Hematopoietic multipotent progenitor cell treated with erythropoietin and hydrocortisone succinate and interleukin-3 and kit ligand, for 8 days (in vitro differentiated cells): ENCODE results near the gene SNAP47.
A peak's percentile ranks its signal among the peaks of the same experiment; 100 is the strongest.

Experiments
- DNase-seq: peaks from one replicate; pipeline ENCODE4 v3.0.0-alpha.2; 2015

SNAP47 gene

DNA sequence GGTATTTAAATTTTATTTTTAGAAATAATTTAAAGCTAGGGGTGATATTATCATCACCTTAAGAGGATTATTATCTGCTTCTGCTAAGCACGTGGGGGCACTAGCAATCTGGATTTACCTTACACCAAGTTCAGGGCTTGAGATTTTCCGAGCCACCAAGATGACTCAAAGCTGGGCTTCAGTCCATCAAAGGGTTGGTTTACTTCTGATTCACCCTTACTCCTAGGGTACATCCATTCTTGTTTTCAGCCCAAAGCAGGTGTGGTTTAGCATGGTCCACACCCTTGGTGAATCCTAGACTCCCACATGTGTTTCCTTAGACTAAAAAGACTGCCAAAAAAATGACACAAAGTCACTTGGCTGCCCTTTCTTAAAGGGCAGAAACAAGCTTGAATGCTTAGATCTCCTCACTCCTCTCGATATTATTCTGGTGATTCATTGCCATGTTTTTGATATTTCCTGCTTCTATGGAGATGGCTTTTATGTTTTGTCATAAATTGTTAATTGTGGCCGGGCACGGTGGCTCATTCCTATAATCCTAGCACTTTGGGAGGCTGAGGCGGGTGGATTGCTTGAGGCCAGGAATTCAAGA is 70.5 kb downstream of the SNAP47 start:
- no peak for DNase-seq

DNA sequence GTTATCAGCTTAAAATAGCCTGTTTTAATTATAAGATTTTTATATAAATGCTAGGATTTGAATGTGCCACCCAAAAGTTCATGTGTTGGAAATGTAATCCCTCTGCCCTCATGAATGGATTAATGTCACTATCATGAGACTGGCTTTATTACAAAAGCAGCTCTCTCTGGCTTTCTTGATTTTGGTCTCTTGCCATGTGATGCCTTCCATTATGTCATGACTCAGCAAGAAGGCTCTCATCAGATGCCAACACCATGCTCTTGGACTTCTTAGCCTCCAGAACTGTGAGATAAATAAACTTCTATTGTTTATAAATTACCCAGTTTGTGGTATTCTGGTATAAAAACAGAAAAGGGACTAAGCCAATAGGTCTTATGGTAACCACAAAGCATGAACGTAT is 73.3 kb downstream of the SNAP47 start:
- DNase-seq = peak; percentile 8

DNA sequence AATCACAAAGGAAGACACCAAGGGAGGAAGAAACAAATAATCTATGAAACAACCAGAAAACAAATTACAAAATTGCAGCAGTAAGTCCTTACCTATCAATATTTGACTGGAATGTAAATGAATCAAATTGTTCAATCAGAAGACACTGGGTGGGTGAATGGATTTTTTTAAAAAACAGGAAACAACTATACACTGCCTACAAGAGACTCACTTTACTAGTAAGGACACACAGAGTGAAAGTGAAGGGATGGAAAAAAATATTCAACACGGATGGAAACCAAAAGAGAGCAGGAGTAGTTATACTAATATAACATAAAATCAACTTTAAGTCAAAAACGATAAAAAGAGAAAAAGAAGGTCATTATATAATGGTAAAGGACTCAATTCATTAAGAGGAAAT is 73.8 kb downstream of the SNAP47 start:
- DNase-seq = no peak

GRCh38 chr1:227813962-227814361 is 78.7 kb downstream of the SNAP47 start:
- no peak for DNase-seq

DNA sequence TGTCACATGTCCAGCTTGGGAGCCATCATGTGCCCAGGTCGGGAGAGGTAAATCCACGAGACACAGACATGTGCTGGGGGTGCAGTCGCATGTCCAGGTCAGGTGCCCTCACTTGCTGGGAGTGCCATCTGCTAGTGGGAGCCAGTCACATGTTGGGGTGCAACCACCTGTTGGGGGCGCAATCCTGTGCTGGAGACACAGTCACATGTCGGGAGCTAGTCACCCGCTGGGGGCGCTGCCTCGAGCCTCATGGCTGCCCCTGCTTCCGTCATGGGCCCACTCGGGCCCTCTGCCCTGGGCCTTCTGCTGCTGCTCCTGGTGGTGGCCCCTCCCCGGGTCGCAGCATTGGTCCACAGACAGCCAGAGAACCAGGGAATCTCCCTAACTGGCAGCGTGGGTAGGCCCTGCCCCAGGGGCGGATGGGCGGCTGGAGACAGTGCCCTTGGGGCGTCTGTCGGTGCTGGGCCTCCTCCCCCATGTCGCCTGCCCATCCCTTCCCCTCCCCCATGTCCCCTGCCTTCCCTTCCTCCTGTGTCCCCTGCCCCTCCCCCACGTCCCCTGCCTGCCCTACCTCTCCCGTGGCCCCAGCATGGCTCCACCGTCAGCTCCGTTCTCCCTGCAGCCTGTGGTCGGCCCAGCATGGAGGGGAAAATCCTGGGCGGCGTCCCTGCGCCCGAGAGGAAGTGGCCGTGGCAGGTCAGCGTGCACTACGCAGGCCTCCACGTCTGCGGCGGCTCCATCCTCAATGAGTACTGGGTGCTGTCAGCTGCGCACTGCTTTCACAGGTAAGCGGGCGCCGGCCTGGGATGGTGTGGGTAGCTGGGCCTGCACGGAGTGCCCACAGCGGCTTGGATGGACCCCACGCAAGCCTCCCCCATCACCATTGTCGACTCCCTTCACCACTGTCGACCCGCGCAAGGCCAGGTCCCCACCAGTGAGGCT is 80.5 kb downstream of the SNAP47 start, which contains the start of gene PRSS38:
Gene PRSS38, plus strand, starts transcription at position 208 of the 942 bp plus-strand sequence. Its CDS starts 42 bp downstream, at position 250.
- no peak for DNase-seq

GRCh38 chr1:227816750-227817446 is 81.7 kb downstream of the SNAP47 start:
- DNase-seq = no peak

- DNase-seq = no peak
Observed at GRCh38 chr1:227823537-227823936, 88.3 kb downstream of the SNAP47 start.

DNA sequence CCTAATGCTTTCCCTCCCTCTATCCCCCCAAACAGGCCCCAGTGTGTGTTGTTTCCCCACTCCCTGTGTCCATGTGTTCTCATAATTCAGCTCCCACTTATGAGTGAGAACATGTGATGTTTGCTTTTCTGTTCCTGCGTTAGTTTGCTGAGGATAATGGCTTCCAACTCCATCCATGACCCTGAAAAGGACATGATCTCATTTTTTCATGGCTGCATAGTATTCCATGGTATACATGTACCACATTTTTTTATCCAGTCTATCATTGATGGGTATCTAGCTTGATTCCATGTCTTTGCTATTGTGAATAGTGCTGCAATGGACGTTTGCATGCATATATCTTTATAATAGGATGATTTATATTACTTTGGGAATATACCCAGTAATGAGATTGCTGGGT is 89.0 kb downstream of the SNAP47 start:
- no peak for DNase-seq

DNA sequence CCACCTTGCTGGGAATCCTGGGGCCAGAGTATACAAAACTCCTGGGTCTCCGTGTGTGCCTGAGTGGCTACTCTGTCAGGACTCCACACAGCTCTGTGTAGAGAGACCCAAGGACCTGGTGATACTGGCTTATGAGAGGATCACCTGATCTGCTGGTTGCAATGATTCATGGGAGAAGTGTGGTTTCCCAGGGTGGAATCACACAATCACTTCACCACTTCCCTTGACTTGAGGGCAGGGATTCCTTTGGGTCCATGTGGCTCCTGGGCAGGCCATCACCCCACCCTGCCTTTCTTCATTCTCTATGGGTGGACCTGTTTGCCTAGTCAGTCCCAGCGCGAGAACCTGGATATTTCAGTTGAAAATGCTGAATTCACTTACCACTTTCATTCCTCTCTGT is 93.6 kb downstream of the SNAP47 start:
- DNase-seq = no peak
